BLaER1 treated with 17β-estradiol and CSF1 and Interleukin-3, amounts not matched to agents 10 nM and 100 nM (cell line): ENCODE measurements around the gene ZSWIM8.
A peak's percentile ranks its signal among the peaks of the same experiment; 100 is the strongest.

Experiments used
- H3K27ac ChIP-seq, 11 experiments: shearing (Covaris generic); formaldehyde crosslinking; 2 replicates each; pipeline ENCODE4 v1.8.1; 2022
- H3K27me3 ChIP-seq, 11 experiments: shearing (Covaris generic); formaldehyde crosslinking; 2 replicates each; pipeline ENCODE4 v1.8.1; 2022
- H3K36me3 ChIP-seq, 11 experiments: shearing (Covaris generic); formaldehyde crosslinking; 2 replicates each; pipeline ENCODE4 v1.8.1; 2022
- H3K4me1 ChIP-seq, 10 experiments: shearing (Covaris generic); formaldehyde crosslinking; 2 replicates each; pipeline ENCODE4 v1.8.1; 2022
- H3K4me2 ChIP-seq, 11 experiments: shearing (Covaris generic); formaldehyde crosslinking; 2 replicates each; pipeline ENCODE4 v1.8.1; 2022
- H3K4me3 ChIP-seq, 10 experiments: shearing (Covaris generic); formaldehyde crosslinking; 2 replicates each; pipeline ENCODE4 v1.8.1; 2022
- H3K9ac ChIP-seq, 11 experiments: shearing (Covaris generic); formaldehyde crosslinking; 2 replicates each; pipeline ENCODE4 v1.8.1; 2022
- H3K9me3 ChIP-seq, 11 experiments: shearing (Covaris generic); formaldehyde crosslinking; replicated peaks in 1 of 11; 2 replicates each; pipeline ENCODE4 v1.8.1; 2022
- H4K20me1 ChIP-seq, 11 experiments: shearing (Covaris generic); formaldehyde crosslinking; 2 replicates each; pipeline ENCODE4 v1.8.1; 2022
- Cebpa-rat ChIP-seq, 11 experiments: shearing (Covaris generic); IDR thresholded peaks; 2 replicates each; pipeline ENCODE4 v1.8.1; 2022

The ZSWIM8 gene

DNA sequence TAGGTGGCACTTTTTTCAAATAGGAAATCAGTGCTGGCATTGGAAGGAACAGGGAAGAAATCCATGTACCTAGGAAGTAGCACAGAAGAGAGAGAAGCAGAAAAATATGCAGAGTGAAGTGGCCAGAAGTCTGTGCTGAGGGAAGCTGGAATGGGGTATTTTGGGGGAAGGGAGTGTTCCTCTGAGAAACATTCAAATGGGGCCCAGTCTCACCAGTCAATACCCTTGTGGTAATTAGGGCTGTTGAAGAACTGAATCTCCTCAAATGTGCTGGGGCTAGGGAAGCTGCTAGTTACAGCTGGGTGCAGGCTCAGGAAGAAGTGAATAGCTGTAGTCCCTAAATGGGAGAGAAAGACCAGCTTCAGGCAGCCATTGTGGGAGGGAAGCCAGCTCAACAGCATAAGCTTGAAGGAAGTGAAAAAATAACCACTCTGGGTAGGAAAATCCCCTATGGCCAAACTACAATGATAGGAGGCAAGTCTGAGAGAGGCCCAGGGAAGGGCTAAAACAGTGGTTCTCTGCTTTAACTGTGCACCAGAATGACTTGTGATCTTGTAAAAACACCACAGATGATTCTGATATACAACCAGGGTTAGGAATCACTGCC, 18.4 kb downstream of the ZSWIM8 start:
- Histone ChIP-seq H3K4me2 (peak overlapping the region in 10 of 11 experiments; percentile 1 to 81 (median 14); a peak in 11 of 22 replicates), H3K27ac (peak overlapping the region in 9 of 11 experiments; percentile 2 to 71 (median 28); a peak in 14 of 22 replicates), H3K4me3 (no peak overlapping the region), H3K4me1 (peaks cover 8 to 70% (median 15%) of the 10 kb centered on the region in 10 experiments; a peak in 16 of 20 replicates), H3K27me3 (no peaks in the 10 kb centered on the region), H3K9ac (peak overlapping the region in 7 of 11 experiments; percentile 7 to 57 (median 28); a peak in 8 of 22 replicates), H3K9me3 (no peaks in the 10 kb centered on the region), H3K36me3 (peaks cover 87 to 100% (median 98%) of the 10 kb centered on the region in 11 experiments), H4K20me1 (peaks cover 5 to 83% (median 26%) of the 10 kb centered on the region in 11 experiments; a peak in 14 of 22 replicates)
- TF ChIP-seq Cebpa-rat (IDR thresholded peaks at IDR 0.05) = no peak

DNA sequence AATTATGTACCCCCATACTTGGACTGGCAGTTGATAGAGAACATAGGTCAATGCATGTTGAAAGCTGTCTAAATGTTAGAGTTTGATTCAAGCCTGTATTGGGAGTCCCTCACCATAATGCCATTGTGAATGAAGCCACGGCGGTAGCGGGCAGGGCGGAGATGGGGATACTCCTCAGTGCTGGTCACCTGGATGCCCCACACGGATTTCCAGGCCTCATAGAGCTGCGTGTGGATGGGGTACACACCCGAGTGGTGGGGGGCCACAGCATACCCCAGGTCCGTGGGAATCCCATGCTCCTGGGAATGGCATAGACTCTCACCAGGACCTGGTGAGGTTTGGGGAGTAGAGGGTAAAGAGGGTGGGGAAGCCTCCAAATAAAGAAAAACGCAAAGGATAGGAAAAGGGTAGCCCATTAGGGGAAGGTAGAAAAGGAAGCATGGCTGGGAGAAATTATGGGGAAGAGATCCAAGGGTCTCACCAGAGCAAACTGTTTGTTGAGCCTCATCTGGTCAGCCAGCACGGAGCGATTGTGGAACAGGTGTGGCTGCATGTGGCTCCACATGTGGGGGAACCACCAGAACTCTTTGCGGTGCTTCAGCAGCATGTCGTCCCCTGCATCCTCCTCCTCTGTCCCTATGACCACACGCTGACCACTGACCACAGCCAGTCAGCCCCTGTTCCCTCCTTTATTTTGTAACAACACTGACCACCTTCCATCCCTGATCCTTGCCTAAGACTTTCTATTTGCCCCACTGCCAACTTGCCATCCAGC, 21.0 kb downstream of the ZSWIM8 start:
- Histone ChIP-seq H3K9ac (peak overlapping the region in 3 of 11 experiments; percentile 13 to 32 (median 16); a peak in 5 of 22 replicates), H3K4me3 (no peak overlapping the region), H3K4me1 (peaks cover 15 to 88% (median 27%) of the 10 kb centered on the region in 10 experiments), H3K27ac (no peak overlapping the region), H3K9me3 (no peaks in the 10 kb centered on the region), H3K4me2 (peak overlapping the region in 3 of 11 experiments; percentile 26 to 49 (median 41); a peak in 5 of 22 replicates), H3K36me3 (peaks cover 66 to 84% (median 78%) of the 10 kb centered on the region in 11 experiments), H4K20me1 (peaks cover 5 to 74% (median 23%) of the 10 kb centered on the region in 11 experiments; a peak in 14 of 22 replicates), H3K27me3 (no peaks in the 10 kb centered on the region)
- TF ChIP-seq Cebpa-rat (IDR thresholded peaks at IDR 0.05) = no peak

DNA sequence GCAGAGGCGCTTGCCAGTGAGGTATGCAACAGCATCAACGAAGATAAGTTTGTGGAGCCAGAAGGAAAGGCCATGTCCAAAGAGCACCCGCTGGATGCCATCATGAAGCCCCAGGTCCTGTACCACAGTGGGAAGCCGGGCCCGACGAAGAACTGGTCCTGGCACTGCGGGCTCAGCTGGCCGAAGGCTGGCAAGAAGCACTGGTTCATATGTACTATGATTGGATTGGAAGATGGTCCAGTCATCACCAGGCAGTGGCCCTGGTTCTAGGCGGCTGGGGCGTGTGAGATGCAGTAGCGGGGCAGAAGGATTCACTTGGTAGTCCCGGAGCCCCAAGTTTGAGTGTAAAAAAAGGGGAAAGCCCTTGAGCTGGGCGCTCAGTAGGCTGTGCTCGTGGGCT, 22.1 kb downstream of the ZSWIM8 start:
- H3K27ac ChIP-seq = no peak overlapping the region
- peaks cover 54 to 73% (median 67%) of the 10 kb centered on the region in 11 experiments for H3K36me3 ChIP-seq
- no peaks in the 10 kb centered on the region for H3K9me3 ChIP-seq
- peak overlapping the region in 2 of 11 experiments; percentile 41 to 49; a peak in 4 of 22 replicates for H3K4me2 ChIP-seq
- H3K9ac ChIP-seq = no peak overlapping the region; a peak in 2 of 22 replicates
- H4K20me1 ChIP-seq = peaks cover 5 to 63% (median 17%) of the 10 kb centered on the region in 11 experiments; a peak in 13 of 22 replicates
- H3K4me3 ChIP-seq = no peak overlapping the region
- peaks cover 20 to 86% (median 32%) of the 10 kb centered on the region in 10 experiments for H3K4me1 ChIP-seq
- H3K27me3 ChIP-seq = no peaks in the 10 kb centered on the region
- no peak for TF ChIP-seq Cebpa-rat (IDR thresholded peaks at IDR 0.05)

DNA sequence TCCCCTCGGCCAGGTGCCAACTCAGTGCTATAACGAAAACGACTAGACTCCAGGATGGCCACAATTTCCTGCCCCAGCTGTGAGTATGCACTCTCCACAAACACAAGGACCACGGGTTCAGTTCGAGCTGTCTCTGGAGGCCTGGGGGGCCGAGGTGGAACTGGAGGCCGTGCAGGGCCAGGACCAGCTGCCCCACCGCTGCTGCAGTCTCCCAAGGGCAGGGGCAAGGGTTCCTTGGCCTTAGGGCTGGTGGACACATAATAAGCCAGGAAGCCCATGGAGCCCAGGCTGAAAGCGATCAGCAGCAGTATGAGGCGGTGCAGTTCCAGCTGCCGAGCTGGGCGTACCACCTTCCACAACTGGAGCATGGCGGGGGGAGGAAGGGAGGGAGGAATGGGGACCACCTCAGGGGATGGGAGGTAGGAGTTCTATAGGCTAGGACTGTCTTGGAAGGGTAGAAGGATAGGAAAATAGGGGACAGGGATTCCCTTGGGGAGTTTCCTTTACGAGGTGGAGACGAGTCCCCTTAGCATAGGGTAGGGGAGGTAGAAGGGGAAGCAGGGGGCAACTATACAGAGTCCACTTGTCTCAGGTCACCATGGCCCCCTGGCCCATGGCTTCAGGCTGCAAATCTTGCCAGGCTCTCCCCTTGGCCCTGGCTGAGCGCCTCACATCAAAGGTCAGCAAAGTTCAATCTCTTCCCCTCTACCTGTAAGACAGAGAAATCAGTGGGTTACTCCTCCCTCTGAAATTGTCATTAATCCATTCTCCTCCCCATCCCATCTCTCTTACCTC, 22.8 kb downstream of the ZSWIM8 start:
- no peak overlapping the region for H3K4me3 ChIP-seq
- no peak overlapping the region for H3K27ac ChIP-seq
- H3K27me3 ChIP-seq = no peaks in the 10 kb centered on the region
- H3K9ac ChIP-seq = no peak overlapping the region
- H4K20me1 ChIP-seq = peaks cover 5 to 55% (median 17%) of the 10 kb centered on the region in 11 experiments; a peak in 13 of 22 replicates
- TF ChIP-seq Cebpa-rat (IDR thresholded peaks at IDR 0.05) = no peak
- no peaks in the 10 kb centered on the region for H3K9me3 ChIP-seq
- H3K4me2 ChIP-seq = peak overlapping the region in 2 of 11 experiments; percentile 97; a peak in 3 of 22 replicates
- peaks cover 20 to 82% (median 34%) of the 10 kb centered on the region in 10 experiments for H3K4me1 ChIP-seq
- H3K36me3 ChIP-seq = peaks cover 47 to 73% (median 61%) of the 10 kb centered on the region in 11 experiments

DNA sequence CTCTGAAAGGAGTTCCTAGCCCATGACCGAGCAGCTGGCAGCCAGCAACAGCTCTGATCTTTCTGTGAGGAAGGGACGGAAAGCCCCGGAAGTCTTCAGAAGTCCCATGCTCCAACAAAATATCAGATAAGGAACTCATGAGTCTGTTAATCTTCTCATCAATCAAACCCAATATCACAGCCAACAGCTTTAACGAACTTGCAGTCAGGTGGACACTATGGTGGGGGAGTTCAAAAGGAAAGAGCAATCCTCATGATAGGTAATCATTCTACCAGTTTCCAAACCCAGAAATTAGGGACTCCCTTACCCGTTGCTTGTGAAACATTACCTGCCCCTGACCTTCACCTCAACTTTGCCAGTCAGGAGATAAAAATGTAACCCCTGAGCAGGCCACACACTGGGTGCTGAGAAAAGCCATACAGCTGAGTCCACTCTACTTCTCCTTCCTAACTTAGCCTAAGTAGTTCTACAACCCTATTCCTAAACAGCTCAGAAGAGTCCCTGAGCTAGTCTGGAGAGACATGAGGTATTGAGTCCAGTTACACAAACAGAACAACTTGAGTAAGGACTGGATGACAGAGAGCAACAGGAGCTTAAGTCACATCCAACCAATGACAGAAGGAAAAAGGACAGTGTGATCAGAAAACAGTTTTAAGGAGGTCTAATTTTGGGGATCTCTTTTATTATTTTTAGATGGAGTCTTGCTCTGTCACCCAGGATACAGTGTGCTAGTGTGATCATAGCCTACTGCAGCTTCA, 23.8 kb downstream of the ZSWIM8 start:
- peaks cover 43 to 66% (median 55%) of the 10 kb centered on the region in 11 experiments for H3K36me3 ChIP-seq
- H3K4me1 ChIP-seq = peaks cover 14 to 72% (median 26%) of the 10 kb centered on the region in 10 experiments
- no peaks in the 10 kb centered on the region for H3K27me3 ChIP-seq
- no peak overlapping the region for H3K4me3 ChIP-seq
- no peak for TF ChIP-seq Cebpa-rat (IDR thresholded peaks at IDR 0.05)
- H4K20me1 ChIP-seq = peaks cover 5 to 47% (median 17%) of the 10 kb centered on the region in 11 experiments; a peak in 13 of 22 replicates
- peak overlapping the region in 5 of 11 experiments; percentile 7 to 99 (median 14); a peak in 3 of 22 replicates for H3K9ac ChIP-seq
- no peaks in the 10 kb centered on the region for H3K9me3 ChIP-seq
- peak overlapping the region in 8 of 11 experiments; percentile 2 to 97 (median 92); a peak in 9 of 22 replicates for H3K4me2 ChIP-seq
- no peak overlapping the region for H3K27ac ChIP-seq

DNA sequence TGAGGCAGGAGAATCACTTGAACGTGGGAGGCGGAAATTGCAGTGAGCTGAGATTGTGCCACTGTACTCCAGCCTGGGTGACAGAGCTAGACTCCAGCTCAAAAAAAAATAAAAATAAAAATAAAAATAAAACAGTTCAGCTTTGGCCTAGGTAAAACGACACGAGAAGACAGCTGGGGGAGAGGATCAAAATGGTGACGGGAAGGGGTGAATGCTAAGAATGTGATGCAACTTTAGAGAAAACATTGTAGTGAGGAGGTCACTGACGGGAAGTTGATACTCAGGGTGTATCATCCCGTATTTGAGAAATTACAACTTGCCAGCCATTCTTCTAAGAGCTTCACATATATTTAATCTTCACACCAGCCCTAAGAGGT, 24.9 kb downstream of the ZSWIM8 start:
- Histone ChIP-seq H3K27ac (peak overlapping the region in 6 of 11 experiments; percentile 93 to 99 (median 94); a peak in 9 of 22 replicates), H3K9ac (peak overlapping the region; percentile 96 to 99 (median 97); a peak in 21 of 22 replicates), H3K36me3 (peaks cover 32 to 63% (median 51%) of the 10 kb centered on the region in 11 experiments)

DNA sequence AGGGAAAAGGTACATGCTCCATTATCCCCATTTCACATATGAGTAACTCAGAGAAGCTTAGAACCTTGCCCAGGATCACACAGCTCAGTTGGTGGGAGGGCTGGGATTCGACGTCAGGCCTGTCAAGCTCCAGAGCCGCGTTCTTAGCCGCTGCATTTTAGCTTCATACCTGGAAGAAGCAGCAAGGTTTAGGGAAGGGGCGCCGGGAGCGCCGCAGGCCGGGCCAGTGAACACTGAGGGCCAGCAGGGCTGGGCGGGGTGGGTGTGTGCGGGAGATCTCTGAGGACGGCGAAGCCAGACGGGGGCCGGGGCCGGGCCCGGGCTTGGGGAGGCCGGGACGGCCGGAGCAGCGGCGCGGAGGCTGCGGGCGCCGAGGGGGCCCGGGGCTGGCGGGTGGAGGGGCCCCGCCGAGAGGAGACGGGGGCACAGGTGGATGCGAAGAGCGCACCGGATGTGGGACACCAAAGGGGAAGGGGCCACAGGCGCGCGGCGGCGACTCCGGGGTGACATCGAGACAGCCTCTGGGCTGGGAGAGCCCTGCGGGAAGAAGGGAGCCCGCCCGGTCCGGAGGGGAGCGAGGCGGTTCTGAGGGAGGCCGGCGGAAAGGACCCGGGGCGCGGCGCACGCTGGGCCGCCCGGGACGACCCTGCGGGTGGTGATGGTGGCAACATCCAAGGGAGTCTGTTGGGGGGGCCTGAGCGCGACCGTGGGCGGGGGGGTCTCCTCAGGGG, 25.5 kb downstream of the ZSWIM8 start:
- peaks cover 14 to 61% (median 23%) of the 10 kb centered on the region in 10 experiments for H3K4me1 ChIP-seq
- H3K9ac ChIP-seq = peak overlapping the region; percentile 96 to 99 (median 97)
- H3K4me3 ChIP-seq = peak overlapping the region; percentile 84 to 98 (median 89)
- H3K27ac ChIP-seq = peak overlapping the region; percentile 92 to 99 (median 95)
- H3K27me3 ChIP-seq = no peaks in the 10 kb centered on the region
- no peaks in the 10 kb centered on the region for H3K9me3 ChIP-seq
- H3K36me3 ChIP-seq = peaks cover 27 to 63% (median 50%) of the 10 kb centered on the region in 11 experiments
- peak overlapping the region; percentile 85 to 97 (median 92) for H3K4me2 ChIP-seq
- H4K20me1 ChIP-seq = peaks cover 5 to 43% (median 17%) of the 10 kb centered on the region in 11 experiments; a peak in 13 of 22 replicates
- TF ChIP-seq Cebpa-rat (IDR thresholded peaks at IDR 0.05) = no peak

More for the DNA sequence above, 24.9 kb downstream of the ZSWIM8 start:
- Histone ChIP-seq H3K9me3 (no peaks in the 10 kb centered on the region), H3K27me3 (no peaks in the 10 kb centered on the region), H3K4me1 (peaks cover 14 to 61% (median 23%) of the 10 kb centered on the region in 10 experiments), H4K20me1 (peaks cover 5 to 47% (median 17%) of the 10 kb centered on the region in 11 experiments; a peak in 13 of 22 replicates), H3K4me3 (peak overlapping the region; percentile 84 to 98 (median 89)), H3K4me2 (peak overlapping the region; percentile 85 to 97 (median 92))
- no peak for TF ChIP-seq Cebpa-rat (IDR thresholded peaks at IDR 0.05)
